Measurements from ENCODE around the gene DYTN.

DNA sequence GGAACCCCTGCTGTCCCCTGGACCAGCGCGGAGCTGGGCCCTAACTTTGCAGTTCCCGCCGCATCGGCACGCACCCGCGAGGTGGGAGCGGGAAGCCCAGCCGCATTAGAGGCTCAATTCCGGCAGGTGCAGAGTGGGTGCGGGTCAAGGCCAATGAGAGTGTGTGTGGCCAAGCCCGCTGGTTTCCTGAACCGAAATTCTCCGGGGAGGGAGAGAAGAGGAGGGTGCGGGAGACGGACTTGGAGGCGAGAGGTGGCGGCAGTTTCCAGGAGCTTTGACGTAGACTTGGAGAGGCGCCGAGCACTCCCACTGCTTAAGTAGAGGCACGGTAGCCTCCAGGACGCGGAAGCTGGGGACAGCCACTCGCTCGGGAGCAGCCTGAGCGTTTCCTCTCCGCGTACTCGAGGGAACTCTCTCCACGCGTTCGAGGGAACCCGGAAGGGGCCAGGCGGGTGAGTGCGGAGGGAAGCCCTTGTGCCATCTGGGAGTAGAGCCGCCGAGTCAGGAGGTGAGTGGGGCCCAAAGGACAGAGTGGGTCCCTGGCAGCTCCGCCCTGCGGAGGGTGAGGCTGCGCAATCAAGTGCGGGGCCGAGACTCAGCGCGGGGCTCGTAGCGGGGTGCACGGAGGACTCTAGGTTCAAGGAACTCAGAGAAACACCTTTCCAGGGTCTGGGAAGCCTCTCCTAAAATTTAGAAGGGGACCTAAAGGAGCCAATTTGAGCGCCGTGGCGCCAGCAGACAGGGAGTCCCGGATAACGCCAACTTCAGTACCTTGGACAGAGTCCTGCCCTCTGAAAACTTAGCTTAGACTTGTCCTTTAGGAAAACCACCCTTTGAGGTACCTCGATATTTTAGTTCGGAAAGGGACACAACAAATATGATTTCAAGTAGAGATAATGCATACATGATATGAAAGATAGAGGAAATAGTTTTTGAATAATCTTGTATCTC, 75.8 kb downstream of the DYTN start, which contains the start of gene FAM237A:
- TF ChIP-seq, protein P1, sequence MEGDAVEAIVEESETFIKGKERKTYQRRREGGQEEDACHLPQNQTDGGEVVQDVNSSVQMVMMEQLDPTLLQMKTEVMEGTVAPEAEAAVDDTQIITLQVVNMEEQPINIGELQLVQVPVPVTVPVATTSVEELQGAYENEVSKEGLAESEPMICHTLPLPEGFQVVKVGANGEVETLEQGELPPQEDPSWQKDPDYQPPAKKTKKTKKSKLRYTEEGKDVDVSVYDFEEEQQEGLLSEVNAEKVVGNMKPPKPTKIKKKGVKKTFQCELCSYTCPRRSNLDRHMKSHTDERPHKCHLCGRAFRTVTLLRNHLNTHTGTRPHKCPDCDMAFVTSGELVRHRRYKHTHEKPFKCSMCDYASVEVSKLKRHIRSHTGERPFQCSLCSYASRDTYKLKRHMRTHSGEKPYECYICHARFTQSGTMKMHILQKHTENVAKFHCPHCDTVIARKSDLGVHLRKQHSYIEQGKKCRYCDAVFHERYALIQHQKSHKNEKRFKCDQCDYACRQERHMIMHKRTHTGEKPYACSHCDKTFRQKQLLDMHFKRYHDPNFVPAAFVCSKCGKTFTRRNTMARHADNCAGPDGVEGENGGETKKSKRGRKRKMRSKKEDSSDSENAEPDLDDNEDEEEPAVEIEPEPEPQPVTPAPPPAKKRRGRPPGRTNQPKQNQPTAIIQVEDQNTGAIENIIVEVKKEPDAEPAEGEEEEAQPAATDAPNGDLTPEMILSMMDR (IDR thresholded peaks at IDR 0.05; ENCODE audit: extremely low read depth in 1 of 2, insufficient read depth in 1 of 2, low read depth in 1 of 2, low read length in 2 of 2): no peak
- TF ChIP-seq POLR2A (IDR thresholded peaks at IDR 0.05; ENCODE audit: low read depth, low read length): no peak

Data from endothelial cell of umbilical vein (primary cell).